Vagina (tissue), 2 donors: ENCODE measurements around the gene NDUFS7.

Source experiments
- POLR2A ChIP-seq, 2 donors: fragments of 450-650 bp; IDR thresholded peaks; one replicate each; pipeline ENCODE4 v1.6.1; 2017; ENCODE audit warnings: antibody characterized with exemption in 2 of 2, mild to moderate bottlenecking in 2 of 2, moderate library complexity in 2 of 2
- TF ChIP-seq, protein P1 (sequence below), 3 experiments: fragments of 450-650 bp in 2 of 3; fragments of 200-600 bp in 1 of 3; sonication (generic) in 1 of 3; IDR thresholded peaks; one replicate each; pipeline ENCODE4 v1.5.1; 2017 to 2019; ENCODE audit warnings: antibody characterized with exemption in 3 of 3, mild to moderate bottlenecking in 2 of 3, moderate library complexity in 2 of 3

DNA sequence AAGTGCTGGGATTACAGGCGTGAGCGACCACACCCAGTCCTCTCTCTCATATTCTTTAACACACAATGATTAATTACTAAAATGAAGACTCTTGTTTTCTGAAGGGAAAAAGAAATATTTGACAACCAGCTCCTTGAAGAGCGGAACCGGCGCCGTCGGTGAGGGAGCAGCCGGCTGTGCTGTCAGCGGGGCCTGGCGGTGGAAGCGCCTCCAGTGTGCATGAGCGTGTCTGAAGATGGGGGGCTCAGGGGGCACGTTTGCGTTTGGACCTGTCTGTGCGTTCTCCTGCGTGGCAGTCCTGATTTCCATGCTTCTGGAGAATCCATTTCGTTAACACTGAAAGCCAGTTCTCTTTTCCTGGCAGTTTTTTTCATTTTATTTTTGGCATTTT, 7.3 kb upstream of the NDUFS7 start:
- TF ChIP-seq, protein P1, sequence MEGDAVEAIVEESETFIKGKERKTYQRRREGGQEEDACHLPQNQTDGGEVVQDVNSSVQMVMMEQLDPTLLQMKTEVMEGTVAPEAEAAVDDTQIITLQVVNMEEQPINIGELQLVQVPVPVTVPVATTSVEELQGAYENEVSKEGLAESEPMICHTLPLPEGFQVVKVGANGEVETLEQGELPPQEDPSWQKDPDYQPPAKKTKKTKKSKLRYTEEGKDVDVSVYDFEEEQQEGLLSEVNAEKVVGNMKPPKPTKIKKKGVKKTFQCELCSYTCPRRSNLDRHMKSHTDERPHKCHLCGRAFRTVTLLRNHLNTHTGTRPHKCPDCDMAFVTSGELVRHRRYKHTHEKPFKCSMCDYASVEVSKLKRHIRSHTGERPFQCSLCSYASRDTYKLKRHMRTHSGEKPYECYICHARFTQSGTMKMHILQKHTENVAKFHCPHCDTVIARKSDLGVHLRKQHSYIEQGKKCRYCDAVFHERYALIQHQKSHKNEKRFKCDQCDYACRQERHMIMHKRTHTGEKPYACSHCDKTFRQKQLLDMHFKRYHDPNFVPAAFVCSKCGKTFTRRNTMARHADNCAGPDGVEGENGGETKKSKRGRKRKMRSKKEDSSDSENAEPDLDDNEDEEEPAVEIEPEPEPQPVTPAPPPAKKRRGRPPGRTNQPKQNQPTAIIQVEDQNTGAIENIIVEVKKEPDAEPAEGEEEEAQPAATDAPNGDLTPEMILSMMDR (IDR thresholded peaks at IDR 0.05) = no peak
- TF ChIP-seq POLR2A (IDR thresholded peaks at IDR 0.05) = no peak
